ENCODE measurements around the gene ACTC1.
"Not testable (repeated sequence)": the region's sequence is repeated elsewhere in the genome, so short reads cannot be mapped to it uniquely, and the experiment has no call there.

Gene ACTC1

DNA sequence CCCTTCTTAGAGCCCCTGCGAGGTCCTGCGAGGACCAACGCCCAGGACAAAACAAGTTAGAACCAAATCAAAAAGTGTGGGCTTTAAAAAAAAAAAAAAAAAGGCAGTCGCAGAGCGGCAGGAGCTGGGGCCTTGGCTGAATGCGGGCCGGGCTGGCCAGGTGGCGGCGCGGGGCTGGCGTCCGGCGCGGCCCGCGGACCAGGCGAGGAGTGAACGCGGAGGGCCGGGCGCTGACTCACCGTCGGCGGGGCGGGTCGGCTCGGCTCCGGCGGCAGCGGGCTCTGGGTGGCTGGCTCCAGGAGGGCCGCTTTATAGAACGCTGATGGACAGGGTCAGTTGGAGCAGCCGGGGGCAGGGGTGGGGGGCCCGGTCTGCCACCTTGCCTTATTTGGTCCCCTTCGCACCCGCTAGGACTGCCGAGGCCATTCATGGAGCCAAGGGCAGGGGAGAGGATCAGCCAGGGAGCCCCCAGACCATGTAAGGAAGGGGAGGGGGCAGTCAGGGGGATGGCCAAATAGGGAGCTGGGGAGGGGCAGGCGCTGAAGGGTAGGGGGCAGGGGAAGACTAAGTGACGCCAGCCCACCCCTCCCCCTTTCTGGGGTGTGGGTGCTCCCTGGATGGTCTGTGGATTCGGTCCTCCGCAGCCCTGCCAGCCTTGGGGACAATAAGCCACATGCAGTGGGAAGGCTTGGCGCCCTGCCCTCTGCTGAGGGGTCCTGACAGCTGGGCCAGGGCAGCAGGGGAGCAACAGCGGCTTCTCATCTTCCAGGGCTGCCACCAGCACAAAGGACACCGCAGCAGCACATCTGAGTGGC is at the start of gene ACTC1:
ACTC1 (minus strand) TSS at position 283 of the 815 bp plus-strand sequence. CDS start 741 bp downstream, outside the sequence.
- FAIRE-seq: no peak
- no peak for DNase-seq (ENCODE audit: extremely low spot score, insufficient read length, low read depth)

- no peak for FAIRE-seq
- DNase-seq (ENCODE audit: extremely low spot score, insufficient read length, low read depth): no peak
These were observed 45.9 kb upstream of the ACTC1 start for GRCh38 chr15:34841262-34841725.

GRCh38 chr15:34838282-34838681 is 42.9 kb upstream of the ACTC1 start:
- FAIRE-seq: no peak

DNA sequence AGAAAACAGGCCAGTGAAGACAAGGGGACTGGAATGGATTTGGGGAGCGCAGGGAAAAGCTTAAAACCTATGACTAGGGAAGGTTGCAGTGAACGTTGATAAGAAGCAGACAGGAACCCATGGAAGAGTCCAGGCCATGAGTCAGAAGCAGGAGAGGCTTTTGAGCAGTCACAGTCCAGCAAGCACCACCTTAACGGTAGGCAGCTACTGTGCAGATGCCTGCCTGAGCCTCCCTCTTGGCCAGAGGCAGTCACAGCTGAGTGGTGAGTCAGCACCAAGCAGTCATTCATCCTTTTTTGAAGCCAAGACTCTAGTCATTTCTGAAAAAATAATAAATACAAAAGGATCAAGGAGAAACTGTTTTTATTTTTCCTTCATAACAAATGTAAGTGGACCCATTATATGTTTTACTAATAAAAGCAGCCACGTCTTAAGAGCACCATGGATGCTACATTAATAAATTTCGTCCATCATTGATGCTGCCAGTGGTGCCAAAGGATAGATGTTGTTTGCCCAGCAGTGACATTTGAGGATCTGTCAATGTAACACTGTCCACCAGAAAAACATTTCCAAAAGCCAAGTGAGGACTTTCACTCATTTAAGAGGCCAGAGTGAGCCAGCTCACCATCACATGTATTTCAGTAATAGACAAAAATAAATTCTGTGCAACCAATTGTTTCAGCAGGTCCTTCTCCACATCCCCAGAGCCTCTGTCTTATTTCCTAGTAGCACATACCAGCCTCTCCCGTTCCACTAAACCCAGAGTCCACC is 42.1 kb upstream of the ACTC1 start:
- FAIRE-seq (no peak), DNase-seq (ENCODE audit: extremely low spot score, insufficient read length, low read depth) (no peak)

More at GRCh38 chr15:34838282-34838681, 42.9 kb upstream of the ACTC1 start:
- no peak for DNase-seq (ENCODE audit: extremely low spot score, insufficient read length, low read depth)

- DNase-seq (ENCODE audit: extremely low spot score, insufficient read length, low read depth) (no peak), FAIRE-seq (peak; percentile 26)
These were observed 33.0 kb upstream of the ACTC1 start for GRCh38 chr15:34828145-34828911.

DNA sequence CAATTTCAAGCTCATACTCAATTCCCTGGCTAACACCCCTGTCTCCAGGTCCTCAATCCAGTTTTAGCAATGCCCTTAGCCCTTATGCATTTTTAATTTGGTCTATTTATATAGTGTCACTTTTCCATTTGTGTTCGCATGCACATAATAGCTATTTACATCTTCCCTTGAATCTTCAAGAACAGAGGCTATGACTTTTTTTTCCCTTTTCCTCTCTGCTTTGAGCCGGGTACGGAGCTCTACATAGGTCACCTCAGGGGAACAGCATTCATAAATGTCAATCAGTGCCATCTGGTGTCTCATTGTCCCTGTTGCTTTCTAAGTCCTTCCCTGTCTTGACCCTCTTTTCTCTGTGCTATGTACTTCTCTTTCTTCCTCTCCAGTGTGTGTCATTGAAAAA is 26.5 kb upstream of the ACTC1 start:
- DNase-seq (ENCODE audit: extremely low spot score, insufficient read length, low read depth) (no peak), FAIRE-seq (no peak)

DNA sequence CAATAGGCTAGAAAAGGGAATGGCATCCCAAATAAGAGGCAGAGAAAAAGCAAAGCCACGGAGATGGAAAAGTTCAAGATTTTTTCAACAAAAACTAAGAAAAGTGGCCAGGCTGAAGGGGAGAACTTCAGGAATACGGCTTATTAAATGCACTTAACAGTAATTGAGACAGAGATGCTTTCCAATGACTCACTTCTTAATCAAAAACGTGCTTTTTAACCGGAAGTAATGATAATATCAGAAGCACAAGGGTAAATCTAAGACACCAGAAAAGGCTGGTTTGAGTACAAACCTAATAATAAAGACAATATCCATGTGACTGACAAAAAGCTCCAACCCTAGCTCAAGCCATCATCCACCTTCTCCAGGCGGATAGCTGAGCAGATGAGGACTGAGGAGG is 24.8 kb upstream of the ACTC1 start:
- no peak for DNase-seq (ENCODE audit: extremely low spot score, insufficient read length, low read depth)
- FAIRE-seq: no peak

DNA sequence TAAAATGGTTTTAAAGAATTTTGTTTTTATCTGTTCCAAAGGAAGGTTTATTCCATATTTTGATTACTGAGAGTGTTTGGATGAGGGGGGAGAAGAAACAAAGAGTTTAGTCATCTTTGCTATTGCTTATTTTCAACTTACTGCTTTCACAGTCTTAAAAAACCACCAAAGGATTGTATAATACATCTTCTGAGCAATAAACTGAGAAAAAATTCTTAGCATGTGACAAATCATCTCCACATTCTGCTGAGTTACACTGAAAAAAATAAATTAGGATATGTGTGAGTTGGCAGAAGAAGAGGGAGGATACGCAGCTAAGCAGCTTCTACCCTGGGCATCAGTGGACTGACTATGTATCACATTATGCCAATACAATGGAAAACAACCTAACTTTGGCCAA is 23.2 kb upstream of the ACTC1 start:
- DNase-seq (ENCODE audit: extremely low spot score, insufficient read length, low read depth) (no peak), FAIRE-seq (no peak)

- no peak for FAIRE-seq
- no peak for DNase-seq (ENCODE audit: extremely low spot score, insufficient read length, low read depth)
These were observed 20.5 kb upstream of the ACTC1 start for GRCh38 chr15:34815836-34816235.

- FAIRE-seq: no peak
These were observed 18.3 kb upstream of the ACTC1 start for GRCh38 chr15:34813446-34814190.

DNA sequence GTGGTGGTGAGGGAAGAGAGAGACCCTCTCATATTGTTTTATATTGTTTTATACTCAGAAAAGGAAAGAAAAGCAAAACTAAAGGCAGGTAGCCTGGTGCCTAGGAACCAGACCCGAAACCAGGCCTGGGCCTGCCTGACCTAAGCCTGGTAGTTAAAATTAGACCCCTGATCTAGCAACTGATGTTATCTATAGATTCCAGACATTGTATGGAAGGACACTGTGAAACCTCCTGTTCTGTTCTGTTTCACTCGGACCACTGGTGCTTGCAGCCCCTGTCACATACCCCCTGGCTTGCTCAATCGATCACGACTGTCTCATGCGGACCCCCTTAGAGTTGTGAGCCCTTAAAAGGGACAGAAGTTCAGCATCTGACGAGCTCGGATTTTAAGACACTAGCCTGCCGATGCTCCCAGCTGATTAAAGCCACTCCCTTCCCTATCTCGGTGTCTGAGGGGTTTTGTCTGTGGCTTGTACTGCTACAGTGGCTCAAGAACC is 17.6 kb upstream of the ACTC1 start:
- not testable (repeated sequence) for DNase-seq (ENCODE audit: extremely low spot score, insufficient read length, low read depth); FAIRE-seq

More at GRCh38 chr15:34813446-34814190, 18.3 kb upstream of the ACTC1 start:
- no peak for DNase-seq (ENCODE audit: extremely low spot score, insufficient read length, low read depth)

- FAIRE-seq (no peak), DNase-seq (ENCODE audit: extremely low spot score, insufficient read length, low read depth) (no peak)
These were observed 17.0 kb upstream of the ACTC1 start for GRCh38 chr15:34812369-34812768.

DNA sequence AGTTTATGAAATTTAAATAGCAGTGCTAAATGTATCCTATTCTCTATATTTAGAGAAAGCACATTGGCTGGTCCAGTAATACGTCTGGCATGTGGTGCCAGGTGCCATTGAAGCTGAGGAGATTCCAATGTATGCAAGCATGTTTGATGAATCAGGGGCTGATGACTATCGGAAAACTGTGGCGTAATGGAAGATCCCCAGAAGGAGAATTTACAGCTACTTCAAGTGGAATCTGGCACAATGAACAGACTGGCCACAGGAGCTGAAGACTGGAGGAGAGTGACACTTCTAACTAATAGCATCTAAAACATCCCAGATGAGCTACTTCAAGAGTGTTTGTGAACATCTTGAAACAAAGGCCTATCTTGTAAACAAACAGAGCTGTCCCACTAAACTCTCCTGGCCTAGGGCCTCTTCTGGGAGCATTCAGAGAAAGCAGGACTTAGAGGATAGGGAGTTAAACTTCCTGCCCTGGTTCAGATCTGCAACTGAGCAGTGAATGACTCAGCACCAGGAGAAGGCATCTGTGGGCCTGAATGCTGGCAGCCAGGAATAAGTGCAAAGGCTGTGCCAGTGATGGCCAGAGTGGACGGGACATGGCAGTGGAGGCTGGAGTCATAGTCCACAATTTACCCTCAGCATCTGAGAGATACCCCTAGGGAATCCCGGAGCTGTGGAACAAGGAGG is 15.2 kb upstream of the ACTC1 start:
- FAIRE-seq (no peak), DNase-seq (ENCODE audit: extremely low spot score, insufficient read length, low read depth) (no peak)

DNA sequence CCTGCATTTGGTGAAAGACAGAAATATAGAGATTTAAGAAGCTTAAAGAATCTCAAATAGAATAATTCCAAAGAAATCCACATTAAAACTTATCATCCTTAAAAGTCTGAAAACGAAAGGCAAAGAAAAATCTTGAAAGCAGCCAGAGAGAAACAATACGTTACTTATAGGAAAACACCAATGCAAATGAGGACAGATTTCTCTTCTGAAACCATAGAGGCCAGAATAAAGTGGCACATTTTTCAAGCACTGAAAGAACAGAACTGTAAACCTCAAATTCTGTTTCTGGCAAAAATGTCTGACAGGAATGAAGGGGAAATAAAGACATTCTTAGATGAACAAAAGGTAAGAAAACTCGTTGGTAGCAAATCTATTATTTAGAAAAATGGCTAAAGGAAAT is 13.8 kb upstream of the ACTC1 start:
- FAIRE-seq (no peak), DNase-seq (ENCODE audit: extremely low spot score, insufficient read length, low read depth) (no peak)

GRCh38 chr15:34808016-34808415 is 12.7 kb upstream of the ACTC1 start:
- no peak for DNase-seq (ENCODE audit: extremely low spot score, insufficient read length, low read depth)
- no peak for FAIRE-seq

DNA sequence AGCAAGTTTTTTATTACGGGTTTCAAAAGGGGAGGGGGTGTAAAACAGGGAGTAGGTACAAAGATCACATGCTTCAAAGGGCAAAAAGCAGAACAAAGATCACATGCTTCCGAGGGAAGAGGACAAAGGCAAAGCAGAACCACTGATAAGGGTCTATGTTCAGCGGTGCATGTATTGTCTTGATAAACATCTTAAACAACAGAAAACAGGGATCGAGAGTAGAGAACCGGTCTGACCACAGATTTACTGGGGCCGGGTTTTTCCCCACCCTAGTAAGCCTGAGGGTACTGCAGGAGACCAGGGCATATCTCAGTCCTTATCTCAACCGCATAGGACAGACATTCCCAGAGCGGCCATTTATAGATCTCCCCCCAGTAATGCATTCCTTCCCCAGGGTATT is 11.9 kb upstream of the ACTC1 start:
- FAIRE-seq; DNase-seq (ENCODE audit: extremely low spot score, insufficient read length, low read depth): not testable (repeated sequence)

DNA sequence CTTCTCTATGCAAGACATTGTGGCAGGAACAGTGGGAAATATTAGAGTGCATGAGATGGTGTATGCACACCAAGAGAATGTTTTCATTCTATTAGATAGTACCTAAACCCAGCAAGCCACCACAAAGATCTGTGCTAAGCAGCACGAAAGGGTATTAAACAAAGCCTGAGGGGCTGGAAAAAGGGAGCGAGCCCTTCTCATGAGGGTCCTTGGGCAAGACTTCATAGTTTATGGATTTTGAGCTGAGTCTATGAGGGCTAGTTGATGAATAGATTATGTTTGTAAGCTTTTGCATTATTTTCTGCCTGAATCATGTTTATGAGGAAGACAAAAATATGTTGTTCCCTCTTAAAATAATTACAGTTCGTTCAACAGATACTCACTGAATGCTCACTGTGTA is 9.4 kb upstream of the ACTC1 start:
- DNase-seq (ENCODE audit: extremely low spot score, insufficient read length, low read depth) (no peak), FAIRE-seq (no peak)

- DNase-seq (ENCODE audit: extremely low spot score, insufficient read length, low read depth): no peak
- FAIRE-seq: no peak
These were observed 8.8 kb upstream of the ACTC1 start for GRCh38 chr15:34804113-34804512.

Data from GM18507 (cell line).